NCI-H2107 (cell line): Measurements from ENCODE around the gene SENP3.

ENCODE experiments used
- DNase-seq: peaks from one replicate; lab custom pipeline; 2025; lab: John Stamatoyannopoulos, UW

SENP3 gene

GRCh38 chr17:7556627-7557026 is 5.1 kb upstream of the SENP3 start:
- DNase-seq, result no peak

DNA sequence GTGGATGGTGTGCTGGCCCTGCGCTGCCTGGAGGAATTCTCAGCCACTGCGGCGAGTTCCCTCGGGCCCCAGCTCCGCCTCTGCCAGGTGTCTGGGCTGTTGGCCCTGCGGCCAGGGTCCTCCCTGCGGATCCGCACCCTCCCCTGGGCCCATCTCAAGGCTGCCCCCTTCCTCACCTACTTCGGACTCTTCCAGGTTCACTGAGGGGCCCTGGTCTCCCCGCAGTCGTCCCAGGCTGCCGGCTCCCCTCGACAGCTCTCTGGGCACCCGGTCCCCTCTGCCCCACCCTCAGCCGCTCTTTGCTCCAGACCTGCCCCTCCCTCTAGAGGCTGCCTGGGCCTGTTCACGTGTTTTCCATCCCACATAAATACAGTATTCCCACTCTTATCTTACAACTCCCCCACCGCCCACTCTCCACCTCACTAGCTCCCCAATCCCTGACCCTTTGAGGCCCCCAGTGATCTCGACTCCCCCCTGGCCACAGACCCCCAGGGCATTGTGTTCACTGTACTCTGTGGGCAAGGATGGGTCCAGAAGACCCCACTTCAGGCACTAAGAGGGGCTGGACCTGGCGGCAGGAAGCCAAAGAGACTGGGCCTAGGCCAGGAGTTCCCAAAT is 4.5 kb upstream of the SENP3 start:
- no peak for DNase-seq

- DNase-seq, result peak; percentile 38
Observed at GRCh38 chr17:7557775-7558543, 3.8 kb upstream of the SENP3 start.

DNA sequence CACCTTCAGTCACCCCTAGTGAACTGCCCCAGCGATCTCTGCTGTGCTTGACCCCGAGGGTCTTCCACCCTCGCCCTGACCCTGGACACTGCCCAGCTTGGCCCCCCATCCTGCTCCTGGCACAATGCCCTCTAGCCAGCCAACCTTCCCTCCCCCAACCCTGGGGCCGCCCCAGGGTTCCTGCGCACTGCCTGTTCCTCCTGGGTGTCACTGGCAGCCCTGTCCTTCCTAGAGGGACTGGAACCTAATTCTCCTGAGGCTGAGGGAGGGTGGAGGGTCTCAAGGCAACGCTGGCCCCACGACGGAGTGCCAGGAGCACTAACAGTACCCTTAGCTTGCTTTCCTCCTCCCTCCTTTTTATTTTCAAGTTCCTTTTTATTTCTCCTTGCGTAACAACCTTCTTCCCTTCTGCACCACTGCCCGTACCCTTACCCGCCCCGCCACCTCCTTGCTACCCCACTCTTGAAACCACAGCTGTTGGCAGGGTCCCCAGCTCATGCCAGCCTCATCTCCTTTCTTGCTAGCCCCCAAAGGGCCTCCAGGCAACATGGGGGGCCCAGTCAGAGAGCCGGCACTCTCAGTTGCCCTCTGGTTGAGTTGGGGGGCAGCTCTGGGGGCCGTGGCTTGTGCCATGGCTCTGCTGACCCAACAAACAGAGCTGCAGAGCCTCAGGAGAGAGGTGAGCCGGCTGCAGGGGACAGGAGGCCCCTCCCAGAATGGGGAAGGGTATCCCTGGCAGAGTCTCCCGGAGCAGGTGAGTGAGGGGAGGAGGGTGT is 3.0 kb upstream of the SENP3 start, which contains the start of gene TNFSF13:
TSS of gene TNFSF13 (plus strand) at position 207 of the 776 bp plus-strand sequence. CDS start at position 497, 290 bp downstream.
- no peak for DNase-seq

GRCh38 chr17:7559320-7560171 is 2.2 kb upstream of the SENP3 start:
- no peak for DNase-seq

DNA sequence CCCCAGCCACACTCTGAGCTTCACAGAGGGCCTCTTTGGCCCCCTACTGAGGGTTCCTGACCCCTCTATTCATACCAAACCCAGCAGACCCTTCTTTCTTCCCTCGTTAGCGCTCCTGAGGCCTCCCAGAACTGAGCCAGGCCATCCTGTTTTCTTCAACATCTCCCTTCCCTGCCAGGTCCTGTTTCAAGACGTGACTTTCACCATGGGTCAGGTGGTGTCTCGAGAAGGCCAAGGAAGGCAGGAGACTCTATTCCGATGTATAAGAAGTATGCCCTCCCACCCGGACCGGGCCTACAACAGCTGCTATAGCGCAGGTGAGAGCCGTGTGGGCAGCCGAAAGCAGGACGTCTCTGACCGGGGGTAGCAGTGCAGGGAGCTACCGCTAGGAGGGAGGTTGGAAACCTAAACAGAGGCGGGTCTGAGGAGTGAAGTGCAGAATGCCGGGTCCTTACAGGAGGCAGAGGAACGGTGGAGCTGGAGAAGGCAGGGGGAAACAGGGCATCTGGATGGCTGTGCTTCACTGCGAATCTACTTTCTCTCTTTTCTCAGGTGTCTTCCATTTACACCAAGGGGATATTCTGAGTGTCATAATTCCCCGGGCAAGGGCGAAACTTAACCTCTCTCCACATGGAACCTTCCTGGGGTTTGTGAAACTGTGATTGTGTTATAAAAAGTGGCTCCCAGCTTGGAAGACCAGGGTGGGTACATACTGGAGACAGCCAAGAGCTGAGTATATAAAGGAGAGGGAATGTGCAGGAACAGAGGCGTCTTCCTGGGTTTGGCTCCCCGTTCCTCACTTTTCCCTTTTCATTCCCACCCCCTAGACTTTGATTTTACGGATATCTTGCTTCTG is 1.3 kb upstream of the SENP3 start:
- DNase-seq, result peak; percentile 32

DNA sequence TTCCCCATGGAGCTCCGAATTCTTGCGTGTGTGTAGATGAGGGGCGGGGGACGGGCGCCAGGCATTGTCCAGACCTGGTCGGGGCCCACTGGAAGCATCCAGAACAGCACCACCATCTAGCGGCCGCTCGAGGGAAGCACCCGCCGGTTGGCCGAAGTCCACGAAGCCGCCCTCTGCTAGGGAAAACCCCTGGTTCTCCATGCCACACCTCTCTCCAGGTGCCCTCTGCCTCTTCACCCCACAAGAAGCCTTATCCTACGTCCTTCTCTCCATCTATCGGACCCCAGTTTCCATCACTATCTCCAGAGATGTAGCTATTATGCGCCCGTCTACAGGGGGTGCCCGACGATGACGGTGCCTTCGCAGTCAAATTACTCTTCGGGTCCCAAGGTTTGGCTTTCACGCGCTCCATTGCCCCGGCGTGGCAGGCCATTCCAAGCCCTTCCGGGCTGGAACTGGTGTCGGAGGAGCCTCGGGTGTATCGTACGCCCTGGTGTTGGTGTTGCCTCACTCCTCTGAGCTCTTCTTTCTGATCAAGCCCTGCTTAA is 617 bp upstream of the SENP3 start:
- peak; percentile 55 for DNase-seq

DNA sequence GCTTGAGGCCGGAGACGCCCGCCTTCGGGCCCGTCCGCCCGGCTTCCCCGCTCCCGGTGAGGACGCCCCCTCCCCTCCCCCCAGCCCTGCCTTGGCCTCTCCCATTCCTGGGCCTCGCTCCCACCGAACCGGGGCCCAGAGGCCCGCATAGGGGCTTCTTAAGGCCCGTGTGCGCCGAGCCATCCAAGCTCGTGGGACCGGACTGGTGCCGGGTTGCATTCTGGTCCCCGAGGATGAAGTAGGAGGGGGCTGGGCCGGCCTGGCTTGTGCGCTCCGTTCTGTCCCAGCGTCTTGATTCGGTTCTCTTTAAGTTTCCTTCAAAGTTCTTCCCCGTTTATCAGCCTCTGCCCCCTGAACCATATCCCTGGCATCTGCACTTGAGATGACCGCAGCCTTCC is 488 bp downstream of the SENP3 start:
- no peak for DNase-seq

DNA sequence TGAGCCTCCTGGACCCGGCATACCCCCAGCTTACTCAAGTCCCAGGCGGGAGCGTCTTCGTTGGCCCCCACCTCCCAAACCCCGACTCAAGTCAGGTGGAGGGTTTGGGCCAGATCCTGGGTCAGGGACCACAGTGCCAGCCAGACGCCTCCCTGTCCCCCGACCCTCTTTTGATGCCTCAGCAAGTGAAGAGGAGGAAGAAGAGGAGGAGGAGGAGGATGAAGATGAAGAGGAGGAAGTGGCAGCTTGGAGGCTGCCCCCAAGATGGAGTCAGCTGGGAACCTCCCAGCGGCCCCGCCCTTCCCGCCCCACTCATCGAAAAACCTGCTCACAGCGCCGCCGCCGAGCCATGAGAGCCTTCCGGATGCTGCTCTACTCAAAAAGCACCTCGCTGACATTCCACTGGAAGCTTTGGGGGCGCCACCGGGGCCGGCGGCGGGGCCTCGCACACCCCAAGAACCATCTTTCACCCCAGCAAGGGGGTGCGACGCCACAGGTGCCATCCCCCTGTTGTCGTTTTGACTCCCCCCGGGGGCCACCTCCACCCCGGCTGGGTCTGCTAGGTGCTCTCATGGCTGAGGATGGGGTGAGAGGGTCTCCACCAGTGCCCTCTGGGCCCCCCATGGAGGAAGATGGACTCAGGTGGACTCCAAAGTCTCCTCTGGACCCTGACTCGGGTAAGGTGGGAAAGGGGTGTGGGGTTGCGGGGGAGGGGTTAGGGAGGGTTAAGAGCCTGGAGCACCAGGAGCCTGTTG is 1.6 kb downstream of the SENP3 start:
- no peak for DNase-seq

GRCh38 chr17:7569571-7569970 is 7.9 kb downstream of the SENP3 start:
- DNase-seq, result no peak

DNA sequence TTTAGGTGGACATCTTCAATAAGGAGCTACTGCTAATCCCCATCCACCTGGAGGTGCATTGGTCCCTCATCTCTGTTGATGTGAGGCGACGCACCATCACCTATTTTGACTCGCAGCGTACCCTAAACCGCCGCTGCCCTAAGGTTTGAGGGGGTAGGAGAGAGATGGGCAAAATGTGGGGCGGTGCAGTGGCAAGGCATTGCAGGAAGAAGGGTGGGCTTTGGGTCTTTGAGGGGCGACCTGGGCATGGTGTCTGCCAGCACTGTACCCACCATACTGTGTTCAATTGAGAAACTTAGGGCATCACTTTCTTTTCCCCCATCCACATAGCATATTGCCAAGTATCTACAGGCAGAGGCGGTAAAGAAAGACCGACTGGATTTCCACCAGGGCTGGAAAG is 8.6 kb downstream of the SENP3 start:
- DNase-seq, result no peak

DNA sequence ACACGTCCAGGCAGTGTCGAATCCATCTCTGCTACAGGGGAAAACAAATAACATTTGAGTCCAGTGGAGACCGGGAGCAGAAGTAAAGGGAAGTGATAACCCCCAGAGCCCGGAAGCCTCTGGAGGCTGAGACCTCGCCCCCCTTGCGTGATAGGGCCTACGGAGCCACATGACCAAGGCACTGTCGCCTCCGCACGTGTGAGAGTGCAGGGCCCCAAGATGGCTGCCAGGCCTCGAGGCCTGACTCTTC is 10.5 kb downstream of the SENP3 start:
- no peak for DNase-seq

GRCh38 chr17:7572588-7573323 is 11.0 kb downstream of the SENP3 start:
- peak; percentile 89 for DNase-seq

- peak; percentile 39 for DNase-seq
Observed at GRCh38 chr17:7573324-7574080, 11.8 kb downstream of the SENP3 start.

DNA sequence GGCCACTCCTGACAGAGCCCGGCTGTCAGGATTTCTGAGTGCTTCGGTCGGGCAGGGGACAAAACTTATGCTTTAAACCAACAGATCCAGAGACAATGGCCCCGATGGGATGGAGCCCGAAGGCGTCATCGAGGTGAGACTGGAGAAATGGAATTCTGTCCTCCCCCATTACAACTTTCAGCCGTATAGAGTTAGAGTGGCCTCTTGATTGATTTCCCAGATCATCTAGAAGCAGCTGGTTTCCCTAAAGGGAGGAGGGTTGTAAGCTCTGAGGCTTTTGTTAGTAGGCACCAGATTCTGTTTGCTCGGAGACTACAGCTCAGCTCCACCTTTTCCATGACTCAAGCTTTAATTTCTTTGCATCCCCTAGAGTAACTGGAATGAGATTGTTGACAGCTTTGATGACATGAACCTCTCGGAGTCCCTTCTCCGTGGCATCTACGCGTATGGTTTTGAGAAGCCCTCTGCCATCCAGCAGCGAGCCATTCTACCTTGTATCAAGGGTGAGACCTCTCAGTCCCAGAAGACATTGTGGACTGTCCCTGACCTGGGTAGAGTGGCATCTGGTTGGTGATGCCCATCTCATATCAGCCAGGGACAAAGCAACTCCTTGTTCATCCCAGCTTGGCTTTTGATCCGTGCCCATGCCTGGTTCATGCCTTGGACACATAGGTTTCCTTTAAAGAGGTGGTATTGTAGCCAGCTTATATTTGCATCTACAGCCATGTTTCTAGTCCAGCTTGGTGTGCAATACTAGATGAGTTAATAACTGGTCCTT is 12.6 kb downstream of the SENP3 start:
- no peak for DNase-seq

- DNase-seq, result no peak
Observed at GRCh38 chr17:7575481-7575883, 13.8 kb downstream of the SENP3 start.

DNA sequence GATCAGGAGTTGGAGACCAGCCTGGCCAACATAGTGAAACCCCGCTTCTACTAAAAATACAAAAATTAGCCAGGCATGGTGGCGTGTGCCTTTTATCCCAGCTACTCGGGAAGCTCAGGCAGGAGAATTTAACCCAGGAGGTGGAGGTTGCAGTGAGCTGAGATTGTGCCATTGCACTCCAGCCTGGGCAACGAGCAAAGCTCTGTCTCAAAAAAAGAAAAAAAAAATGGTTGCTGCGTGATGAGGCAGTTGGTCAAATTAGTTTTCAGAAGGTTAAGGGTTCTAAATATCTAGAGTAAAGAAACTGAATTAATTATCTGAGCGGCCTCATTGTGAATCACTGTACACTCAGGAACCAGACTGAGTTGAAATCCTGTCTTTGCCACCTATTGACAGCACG is 14.2 kb downstream of the SENP3 start:
- no peak for DNase-seq

- no peak for DNase-seq
Observed at GRCh38 chr17:7576432-7576937, 14.8 kb downstream of the SENP3 start.
